GM19238 (cell line): ENCODE data around the gene METTL5.

Experiments
- DNase-seq: peaks from one replicate; pipeline ENCODE4 v3.0.0; 2011; ENCODE audit warnings: low spot score; ENCODE audit not compliant: insufficient read length

METTL5 gene

DNA sequence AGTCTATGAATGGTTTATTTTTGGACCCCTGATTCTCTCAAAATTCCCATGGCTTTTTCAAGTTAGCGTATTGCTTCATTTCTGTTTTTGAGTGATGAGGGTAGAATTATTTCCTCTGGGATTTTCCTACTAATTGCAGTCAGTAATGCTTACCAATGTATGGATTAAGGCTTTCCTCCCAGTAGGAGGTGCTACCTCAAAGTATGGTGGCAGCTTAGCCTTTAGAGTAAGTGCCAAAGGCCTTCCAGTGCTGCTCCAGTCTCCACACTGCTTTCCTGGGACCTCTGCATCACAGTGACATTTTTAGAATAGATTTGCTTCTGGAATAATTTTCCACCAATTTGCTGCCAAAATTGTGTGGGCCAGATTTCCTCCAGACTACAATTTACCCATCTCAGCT, 42.2 kb downstream of the METTL5 start:
- no peak for DNase-seq

DNA sequence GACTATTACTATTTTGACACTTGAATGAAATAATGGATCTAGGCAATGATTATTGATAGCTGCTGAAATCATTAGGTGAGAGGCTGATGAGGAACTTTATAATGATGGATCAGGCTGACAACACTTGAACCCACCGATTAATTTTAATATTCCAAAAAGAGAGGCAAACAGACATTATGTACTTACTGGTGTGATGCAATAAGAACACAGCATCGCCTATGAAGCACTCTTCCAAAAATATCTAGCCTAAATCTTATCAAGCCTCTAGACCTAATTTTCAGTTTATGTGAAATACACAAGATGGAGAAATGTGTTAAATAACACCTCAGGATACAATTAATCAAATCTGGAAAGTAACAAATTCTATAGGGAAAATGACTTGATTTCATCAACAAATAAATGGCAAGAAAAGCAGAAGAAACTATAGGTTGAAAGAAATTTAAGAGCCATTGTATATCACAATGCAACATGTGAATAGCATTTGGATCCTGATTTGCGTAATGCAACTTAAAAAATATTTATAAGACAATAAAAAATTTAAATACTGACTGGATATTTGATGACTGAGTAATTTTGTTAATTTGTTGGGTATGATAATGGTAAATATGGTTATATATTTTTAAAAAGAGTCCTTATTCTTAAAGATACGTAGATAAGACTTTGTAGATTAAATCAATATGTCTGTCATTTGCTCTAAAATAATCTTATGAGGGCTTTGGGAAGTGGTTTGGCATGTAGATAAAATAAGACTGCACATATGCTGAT, 43.3 kb downstream of the METTL5 start:
- DNase-seq = no peak

DNA sequence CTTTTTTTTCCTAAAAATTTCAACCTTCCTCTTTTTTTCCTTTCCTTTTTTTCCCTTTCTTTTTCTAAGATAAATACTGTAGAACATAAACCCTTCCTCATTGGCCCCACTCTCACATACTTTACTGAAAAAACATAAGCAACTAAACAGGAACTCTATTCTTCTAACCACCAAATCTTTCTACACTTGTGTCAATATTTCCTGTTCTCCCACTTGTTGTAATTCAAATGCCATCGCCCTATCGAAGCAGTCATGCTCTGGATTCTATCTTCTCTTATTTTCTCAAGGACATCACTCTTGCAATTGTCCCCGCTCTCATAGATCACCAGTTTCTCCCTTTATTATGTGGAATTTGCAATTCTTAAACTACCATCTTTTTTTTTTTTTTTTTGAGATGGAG, 46.3 kb downstream of the METTL5 start:
- DNase-seq = no peak

DNA sequence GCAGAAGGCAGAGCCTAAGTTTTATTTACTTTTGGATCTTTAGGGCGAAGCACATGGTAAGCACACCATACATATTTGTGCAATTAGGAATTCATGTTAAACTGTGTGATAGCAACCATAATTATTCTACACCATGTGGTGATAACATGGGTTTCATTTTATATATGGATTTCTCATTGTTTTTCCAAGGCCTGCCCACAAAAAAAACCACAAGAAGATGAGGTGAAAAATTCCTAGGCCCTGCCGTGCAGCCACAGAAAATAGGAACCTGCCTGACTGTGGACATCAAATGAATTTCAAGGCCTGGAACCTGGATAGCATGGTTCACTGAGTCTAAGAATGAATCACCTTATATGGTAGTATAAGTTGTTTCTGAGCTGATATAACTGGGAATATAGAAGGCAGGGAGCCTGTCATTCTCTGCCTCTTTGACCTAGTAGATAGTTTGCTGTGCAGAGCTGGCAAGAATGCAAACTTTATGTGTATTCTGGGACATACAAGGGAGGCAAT, 48.4 kb downstream of the METTL5 start:
- DNase-seq = no peak

DNA sequence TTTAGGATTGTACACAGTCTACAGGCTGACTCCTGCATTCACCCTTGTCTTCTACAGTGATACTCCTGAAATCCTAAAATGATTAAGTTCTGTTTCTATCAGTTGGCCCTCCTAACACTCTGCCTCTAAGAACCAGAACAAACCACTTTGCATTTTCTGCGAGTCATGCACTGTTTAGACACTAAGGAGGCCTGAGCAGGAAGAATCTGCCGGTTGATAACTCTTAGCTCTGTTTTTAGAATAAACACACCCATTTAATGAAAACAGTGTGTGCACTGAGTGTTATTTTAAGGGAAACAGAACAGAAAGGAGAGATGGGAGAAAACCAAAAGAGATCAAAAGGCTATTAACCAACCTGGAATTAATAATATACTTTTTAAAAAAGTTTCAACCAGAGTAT, 48.9 kb downstream of the METTL5 start:
- DNase-seq = no peak

DNA sequence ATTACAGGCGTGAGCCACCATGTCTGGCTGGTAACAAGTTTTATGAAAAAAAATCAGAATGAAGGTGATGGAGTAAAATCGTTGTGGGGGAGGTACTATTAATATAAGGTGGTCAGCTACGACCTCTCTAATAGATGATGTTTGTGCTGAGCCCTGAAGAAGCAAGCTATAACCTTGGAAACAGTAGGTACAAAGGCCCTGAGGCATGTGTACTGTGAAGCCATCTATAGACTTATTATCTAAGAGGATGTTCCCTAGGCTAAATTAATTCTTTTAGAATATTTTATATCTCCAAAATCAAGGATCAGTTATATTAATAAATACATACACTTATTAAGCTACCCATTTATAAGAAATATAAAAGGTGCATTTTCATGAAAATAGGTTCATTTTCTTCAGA, 49.4 kb downstream of the METTL5 start:
- DNase-seq = no peak

DNA sequence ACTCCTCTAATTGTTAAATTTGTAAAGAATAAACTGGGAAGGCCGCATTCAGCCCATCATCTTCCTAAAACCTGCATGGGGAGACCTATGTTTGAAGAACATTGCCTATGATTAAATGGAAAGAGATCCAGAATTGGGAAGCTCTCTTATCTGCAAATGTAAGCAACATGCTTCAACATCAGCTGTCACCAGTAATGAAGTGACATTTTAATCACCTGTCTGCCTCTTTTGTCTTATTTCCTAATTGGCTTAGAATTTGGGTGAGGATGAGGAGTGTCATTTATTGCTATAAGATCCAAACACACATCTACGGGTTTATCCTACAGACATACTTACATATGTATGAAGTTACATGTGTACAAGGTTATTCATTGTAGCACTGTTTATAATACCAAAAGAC, 52.1 kb downstream of the METTL5 start:
- DNase-seq = no peak

DNA sequence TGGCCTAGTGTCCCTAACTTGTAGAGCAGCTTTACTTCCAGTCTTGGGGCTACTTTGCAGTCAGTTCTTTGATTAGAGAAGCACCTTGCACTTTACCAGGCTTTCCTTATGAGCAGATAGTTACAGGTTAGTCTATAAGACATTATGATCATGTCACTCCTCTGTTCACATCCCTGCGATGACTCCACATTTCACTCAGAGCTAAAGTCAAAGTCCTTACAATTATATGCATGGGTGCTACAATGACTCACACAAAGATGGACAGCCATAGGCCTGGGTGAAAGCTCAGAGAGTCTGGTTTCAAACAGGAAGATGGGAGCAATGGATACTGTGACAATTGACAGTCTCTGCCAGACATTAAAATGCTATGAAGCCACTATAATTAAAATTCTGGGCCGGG, 53.1 kb downstream of the METTL5 start:
- no peak for DNase-seq

DNA sequence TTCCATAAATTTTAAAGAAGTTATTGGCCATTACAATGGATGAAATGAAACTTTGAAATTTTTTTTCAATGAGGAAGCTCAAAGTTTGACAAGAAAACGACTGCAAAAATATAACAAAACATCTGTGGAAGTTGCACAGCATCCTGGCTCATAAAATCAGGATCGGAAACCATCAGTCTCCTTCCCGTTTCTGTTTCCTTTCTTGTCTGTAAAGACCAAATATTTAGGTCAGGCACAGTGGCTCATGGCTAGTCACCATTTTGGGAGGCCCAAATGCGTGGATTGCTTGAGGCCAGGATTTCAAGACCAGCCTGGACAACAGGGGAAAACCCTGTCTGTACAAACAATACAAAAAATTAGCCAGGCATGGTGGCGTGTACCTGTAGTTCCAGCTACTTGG, 53.7 kb downstream of the METTL5 start:
- no peak for DNase-seq

DNA sequence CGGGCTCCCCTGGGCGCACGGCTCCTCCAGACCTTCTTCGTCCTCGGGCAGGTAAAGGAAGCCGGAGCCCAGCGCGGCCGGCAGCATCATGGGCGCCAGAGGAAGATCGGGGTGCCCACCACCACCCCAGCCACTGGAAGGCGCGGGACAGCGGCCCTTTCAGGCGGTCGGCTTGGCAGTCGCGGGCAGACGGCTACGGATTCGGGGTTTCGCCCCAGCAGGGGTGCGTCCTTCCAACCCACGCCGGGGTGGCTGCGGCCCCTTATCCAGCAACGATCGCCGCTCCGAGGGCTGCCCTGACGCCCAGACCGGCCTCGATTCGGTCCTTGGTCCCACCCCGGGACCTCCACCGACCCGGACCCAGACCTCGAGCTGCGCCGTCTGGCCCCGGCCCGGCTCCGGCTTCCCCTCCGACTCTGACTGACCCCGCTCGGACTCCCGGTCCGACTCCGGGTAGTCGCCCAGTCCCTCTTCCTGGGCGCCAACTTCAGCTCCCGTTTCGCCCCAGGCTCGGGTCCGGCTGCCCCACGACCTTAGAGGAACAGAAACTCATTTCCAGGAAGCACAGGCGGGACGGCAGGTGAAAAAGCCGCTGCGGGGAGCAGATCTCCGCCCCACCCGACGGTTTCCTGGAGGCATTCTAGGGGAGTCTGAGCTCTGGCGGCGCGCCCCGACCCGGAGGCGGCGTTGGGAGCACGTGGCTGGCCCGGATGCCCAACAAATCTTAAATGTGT, 56.3 kb downstream of the METTL5 start:
- no peak for DNase-seq

DNA sequence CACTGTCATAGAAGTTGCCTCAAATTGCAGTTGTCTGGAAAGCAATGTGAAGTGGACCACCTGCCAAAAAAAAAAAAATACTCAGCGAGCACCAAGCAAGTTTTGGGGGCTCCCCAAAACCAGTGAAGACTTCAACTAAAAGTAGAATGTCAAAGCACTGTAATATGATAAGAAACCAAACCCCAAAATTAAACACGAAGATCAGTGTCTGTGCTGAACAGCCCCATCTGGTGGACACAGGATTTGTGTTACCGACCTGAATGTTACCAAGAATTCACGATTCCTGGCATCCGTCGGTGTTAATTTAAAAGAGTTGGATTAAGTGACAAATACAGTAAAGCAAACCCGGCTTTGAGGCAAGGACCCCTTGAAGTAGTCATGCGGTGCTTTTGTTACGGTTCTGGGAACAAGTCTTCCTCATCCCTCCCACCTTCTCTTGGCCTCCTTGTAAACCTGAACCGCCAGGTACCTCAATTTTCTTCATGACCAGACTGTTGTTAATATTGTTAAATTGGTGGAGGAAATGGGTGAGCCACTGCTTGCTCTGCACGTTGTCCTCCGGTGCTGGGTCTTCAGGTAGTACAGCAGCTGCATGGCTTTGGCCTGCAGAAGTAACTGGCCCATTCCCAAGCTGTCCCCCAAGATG, 57.3 kb downstream of the METTL5 start:
- DNase-seq = no peak

DNA sequence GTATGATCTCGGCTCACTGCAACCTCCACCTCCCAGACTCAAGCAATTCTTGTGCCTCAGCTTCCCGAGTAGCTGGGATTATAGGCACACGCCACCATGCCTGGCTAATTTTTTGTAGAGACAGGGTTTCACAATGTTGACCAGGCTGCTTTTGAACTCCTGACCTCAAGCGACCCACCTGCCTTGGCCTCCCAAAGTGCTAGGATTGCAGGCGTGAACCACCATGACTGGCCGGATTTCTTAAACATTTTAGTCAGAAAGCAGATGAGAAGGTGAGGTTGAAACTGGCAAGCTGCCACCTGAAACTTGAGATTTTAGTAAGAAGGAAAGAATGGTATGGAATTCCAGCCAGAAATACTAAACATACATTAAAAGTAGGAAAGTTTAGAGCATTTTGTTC, 59.2 kb downstream of the METTL5 start:
- no peak for DNase-seq

DNA sequence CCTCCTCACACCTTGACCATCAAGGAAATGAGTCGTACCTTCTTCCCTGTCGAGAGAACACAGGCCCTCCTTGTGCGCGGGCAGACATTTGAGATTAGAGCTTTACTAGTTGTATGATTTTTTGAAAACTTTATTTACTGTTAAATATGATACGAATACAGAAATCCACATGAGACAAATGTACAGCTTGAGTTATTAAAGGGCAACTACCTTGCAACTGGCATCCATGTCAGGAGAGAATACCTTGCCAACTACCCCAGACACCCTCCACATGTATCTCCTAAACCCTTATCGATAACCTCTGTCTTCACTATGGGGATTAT, 62.8 kb downstream of the METTL5 start:
- DNase-seq = no peak
